ENCODE results near the gene GARIN6.

GARIN6 gene

DNA sequence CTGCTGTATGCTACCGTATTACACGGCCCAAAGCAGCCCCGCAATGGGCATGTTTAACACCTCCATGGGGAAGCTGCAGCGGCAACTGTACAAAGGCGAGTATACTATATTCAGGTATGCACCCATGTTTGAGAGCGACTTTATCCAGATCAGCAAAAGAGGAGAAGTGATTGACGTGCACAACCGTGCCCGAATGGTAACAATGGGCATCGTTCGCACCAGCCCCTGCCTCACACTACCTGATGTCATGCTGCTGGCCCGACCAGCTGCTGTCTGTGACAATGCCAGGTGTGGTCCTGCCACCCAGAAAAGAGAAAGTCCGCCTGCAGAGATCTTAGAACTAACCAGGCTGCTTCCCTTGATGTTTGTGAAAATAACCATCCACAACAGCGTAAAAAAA is 630 bp downstream of the GARIN6 start:
- H3K9me3 ChIP-seq (ENCODE audit: control insufficient read depth, insufficient read depth, low read length): no peaks in the 10 kb centered on the region
- no peaks in the 10 kb centered on the region for H3K27me3 ChIP-seq (ENCODE audit: control insufficient read depth, insufficient read depth, low read length)

GRCh38 chr12:99649551-99649950 is 2.0 kb downstream of the GARIN6 start:
- Histone ChIP-seq H3K9me3 (ENCODE audit: control insufficient read depth, insufficient read depth, low read length) (no peaks in the 10 kb centered on the region), H3K4me3 (ENCODE audit: low read depth, low read length) (no peak overlapping the region), H3K4me1 (ENCODE audit: control insufficient read depth, insufficient read depth, low read length) (no peaks in the 10 kb centered on the region), H3K36me3 (ENCODE audit: control insufficient read depth, insufficient read depth, low read length) (no peaks in the 10 kb centered on the region), H3K9ac (ENCODE audit: low read depth, low read length) (no peak overlapping the region), H3K27me3 (ENCODE audit: control insufficient read depth, insufficient read depth, low read length) (no peaks in the 10 kb centered on the region)

More for the DNA sequence above, 630 bp downstream of the GARIN6 start:
- Histone ChIP-seq H3K36me3 (ENCODE audit: control insufficient read depth, insufficient read depth, low read length) (no peaks in the 10 kb centered on the region), H3K4me3 (ENCODE audit: low read depth, low read length) (no peak overlapping the region), H3K4me1 (ENCODE audit: control insufficient read depth, insufficient read depth, low read length) (no peaks in the 10 kb centered on the region), H3K9ac (ENCODE audit: low read depth, low read length) (no peak overlapping the region)

DNA sequence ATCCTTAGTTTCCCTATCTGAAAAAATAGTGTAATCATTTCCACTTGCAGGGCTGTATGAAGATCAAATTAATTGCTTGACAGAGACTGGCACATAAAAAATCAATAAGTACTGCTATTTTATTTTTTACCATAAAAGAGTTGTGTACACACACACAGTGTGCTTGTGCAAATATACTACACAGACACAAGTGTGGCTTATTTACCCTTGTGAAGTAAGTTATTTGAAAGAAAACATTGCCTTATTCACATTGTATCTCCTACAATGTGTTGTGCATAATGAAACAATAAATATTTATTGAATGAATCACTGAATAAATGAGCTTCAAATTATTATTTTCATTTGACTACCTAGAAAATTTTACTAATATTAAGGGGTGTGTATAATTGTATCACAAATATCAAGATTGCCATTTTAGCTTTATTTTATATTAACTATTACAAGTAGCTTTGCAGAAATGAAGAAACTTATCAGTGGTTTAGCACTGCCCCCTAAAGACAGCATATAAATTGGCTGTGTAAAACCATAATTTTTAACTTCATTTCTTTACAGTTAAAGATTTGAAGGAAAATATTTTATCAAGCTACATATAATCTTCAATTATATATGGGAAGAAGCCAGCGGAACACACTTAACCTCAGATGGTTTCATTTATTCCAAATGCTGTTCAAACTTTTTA is 11.3 kb downstream of the GARIN6 start:
- H3K27me3 ChIP-seq (ENCODE audit: control insufficient read depth, insufficient read depth, low read length): no peaks in the 10 kb centered on the region
- H3K4me3 ChIP-seq (ENCODE audit: low read depth, low read length): no peak overlapping the region
- H3K36me3 ChIP-seq (ENCODE audit: control insufficient read depth, insufficient read depth, low read length): no peaks in the 10 kb centered on the region
- H3K4me1 ChIP-seq (ENCODE audit: control insufficient read depth, insufficient read depth, low read length): peaks cover 6% of the 10 kb centered on the region
- H3K9me3 ChIP-seq (ENCODE audit: control insufficient read depth, insufficient read depth, low read length): no peaks in the 10 kb centered on the region
- H3K9ac ChIP-seq (ENCODE audit: low read depth, low read length): no peak overlapping the region

DNA sequence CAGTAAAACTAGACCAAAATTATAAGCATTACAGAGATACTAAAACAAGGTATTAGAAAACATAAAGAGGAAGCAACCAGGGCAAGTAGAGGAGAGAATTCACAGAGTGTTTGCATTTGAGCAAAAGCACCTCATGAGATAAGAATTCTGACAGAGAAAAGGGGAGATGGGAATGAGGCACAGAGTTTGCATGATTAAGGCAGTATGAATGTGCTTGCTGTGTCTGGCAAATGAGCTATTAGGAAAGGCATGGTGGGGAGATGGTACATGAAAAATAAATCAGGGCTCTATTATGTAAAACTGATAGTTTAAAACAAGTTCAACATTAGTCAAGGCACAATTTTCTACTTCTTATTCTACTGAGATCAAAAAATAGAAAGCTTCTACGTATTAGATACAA is 23.1 kb downstream of the GARIN6 start:
- H3K9me3 ChIP-seq (ENCODE audit: control insufficient read depth, insufficient read depth, low read length): no peaks in the 10 kb centered on the region
- no peaks in the 10 kb centered on the region for H3K27me3 ChIP-seq (ENCODE audit: control insufficient read depth, insufficient read depth, low read length)
- no peaks in the 10 kb centered on the region for H3K36me3 ChIP-seq (ENCODE audit: control insufficient read depth, insufficient read depth, low read length)
- H3K4me3 ChIP-seq (ENCODE audit: low read depth, low read length): no peak overlapping the region
- H3K9ac ChIP-seq (ENCODE audit: low read depth, low read length): no peak overlapping the region
- peaks cover 4% of the 10 kb centered on the region for H3K4me1 ChIP-seq (ENCODE audit: control insufficient read depth, insufficient read depth, low read length)

GRCh38 chr12:99680276-99680675 is 32.7 kb downstream of the GARIN6 start:
- H3K27me3 ChIP-seq (ENCODE audit: control insufficient read depth, insufficient read depth, low read length): no peaks in the 10 kb centered on the region
- H3K4me1 ChIP-seq (ENCODE audit: control insufficient read depth, insufficient read depth, low read length): no peaks in the 10 kb centered on the region
- H3K4me3 ChIP-seq (ENCODE audit: low read depth, low read length): no peak overlapping the region
- no peaks in the 10 kb centered on the region for H3K36me3 ChIP-seq (ENCODE audit: control insufficient read depth, insufficient read depth, low read length)
- no peak overlapping the region for H3K9ac ChIP-seq (ENCODE audit: low read depth, low read length)
- H3K9me3 ChIP-seq (ENCODE audit: control insufficient read depth, insufficient read depth, low read length): no peaks in the 10 kb centered on the region

DNA sequence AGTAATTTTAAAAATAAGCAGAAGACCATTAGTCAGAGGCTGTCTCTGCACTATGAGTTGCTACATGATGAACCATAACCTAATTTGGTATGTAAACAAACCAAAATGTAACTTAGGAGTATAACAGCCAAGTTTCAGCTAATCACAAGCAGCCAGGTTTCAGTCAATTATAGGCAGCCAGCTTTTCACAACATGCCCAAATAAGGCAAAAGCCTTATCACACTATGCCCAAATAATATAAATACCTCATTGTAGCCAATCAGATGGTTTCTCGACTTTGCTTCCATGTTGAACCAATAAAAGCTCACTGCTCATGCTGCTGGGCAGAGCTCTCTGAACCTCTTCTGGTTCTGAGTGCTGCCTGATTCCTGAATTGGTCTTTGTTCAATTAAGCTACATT is 38.6 kb downstream of the GARIN6 start:
- no peaks in the 10 kb centered on the region for H3K9me3 ChIP-seq (ENCODE audit: control insufficient read depth, insufficient read depth, low read length)
- H3K36me3 ChIP-seq (ENCODE audit: control insufficient read depth, insufficient read depth, low read length): no peaks in the 10 kb centered on the region
- H3K27me3 ChIP-seq (ENCODE audit: control insufficient read depth, insufficient read depth, low read length): no peaks in the 10 kb centered on the region
- no peak overlapping the region for H3K4me3 ChIP-seq (ENCODE audit: low read depth, low read length)
- no peaks in the 10 kb centered on the region for H3K4me1 ChIP-seq (ENCODE audit: control insufficient read depth, insufficient read depth, low read length)
- H3K9ac ChIP-seq (ENCODE audit: low read depth, low read length): no peak overlapping the region

DNA sequence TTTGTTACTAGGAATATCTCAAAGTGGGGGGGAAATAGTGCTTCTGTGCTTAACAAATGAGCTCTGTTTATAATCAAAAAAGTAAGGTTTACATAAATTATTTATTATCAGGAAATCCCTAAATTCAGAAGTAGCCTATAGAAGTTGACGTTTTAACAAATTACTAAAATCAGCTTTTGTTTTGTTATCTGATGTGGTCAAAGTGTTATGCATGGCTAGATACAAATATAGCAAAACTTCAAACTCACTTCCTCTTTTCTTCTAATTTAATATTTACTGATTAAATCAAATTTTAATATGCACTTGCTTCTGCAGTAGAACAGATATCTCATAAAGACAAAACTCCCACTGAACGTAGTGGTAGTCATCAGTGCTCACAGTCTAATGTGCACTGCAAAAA is 47.5 kb downstream of the GARIN6 start:
- Histone ChIP-seq H3K9me3 (ENCODE audit: control insufficient read depth, insufficient read depth, low read length) (no peaks in the 10 kb centered on the region), H3K36me3 (ENCODE audit: control insufficient read depth, insufficient read depth, low read length) (no peaks in the 10 kb centered on the region), H3K9ac (ENCODE audit: low read depth, low read length) (no peak overlapping the region), H3K4me1 (ENCODE audit: control insufficient read depth, insufficient read depth, low read length) (no peaks in the 10 kb centered on the region), H3K4me3 (ENCODE audit: low read depth, low read length) (no peak overlapping the region), H3K27me3 (ENCODE audit: control insufficient read depth, insufficient read depth, low read length) (no peaks in the 10 kb centered on the region)
